PFSK-1 (cell line): ENCODE data around the gene TMEM19.

Source experiments
- FOXP2 ChIP-seq: optimal IDR thresholded peaks from 2 replicates; pipeline ENCODE3; 2011; ENCODE audit warnings: borderline replicate concordance, control low read depth, inconsistent platforms; ENCODE audit not compliant: insufficient read depth; ENCODE audit errors: extremely low read length, extremely low read depth
- POLR2AphosphoS5 ChIP-seq: IDR thresholded peaks from 2 replicates; pipeline ENCODE4 v1.6.1; 2012; ENCODE audit warnings: low read depth, mild to moderate bottlenecking, control low read depth, low read length, moderate library complexity
- SIN3A ChIP-seq: IDR thresholded peaks from 2 replicates; pipeline ENCODE4 v1.6.1; 2012; ENCODE audit warnings: mild to moderate bottlenecking, low read length, moderate library complexity, borderline replicate concordance; ENCODE audit not compliant: insufficient read depth
- TAF1 ChIP-seq: IDR thresholded peaks from 2 replicates; pipeline ENCODE4 v1.6.1; 2012; ENCODE audit warnings: low read length, control low read depth, borderline replicate concordance; ENCODE audit not compliant: insufficient read depth
- TF ChIP-seq, protein P1 (sequence below), 2 experiments: IDR thresholded peaks; 2 replicates each; pipeline versions ENCODE4 v1.6.1 to v1.8.0; 2011 to 2012; ENCODE audit warnings: low read depth in 2 of 2, low read length in 2 of 2, control low read depth in 1 of 2, inconsistent platforms in 1 of 2, mild to moderate bottlenecking in 1 of 2, moderate library complexity in 1 of 2; ENCODE audit not compliant: insufficient read depth in 1 of 2

Gene TMEM19

DNA sequence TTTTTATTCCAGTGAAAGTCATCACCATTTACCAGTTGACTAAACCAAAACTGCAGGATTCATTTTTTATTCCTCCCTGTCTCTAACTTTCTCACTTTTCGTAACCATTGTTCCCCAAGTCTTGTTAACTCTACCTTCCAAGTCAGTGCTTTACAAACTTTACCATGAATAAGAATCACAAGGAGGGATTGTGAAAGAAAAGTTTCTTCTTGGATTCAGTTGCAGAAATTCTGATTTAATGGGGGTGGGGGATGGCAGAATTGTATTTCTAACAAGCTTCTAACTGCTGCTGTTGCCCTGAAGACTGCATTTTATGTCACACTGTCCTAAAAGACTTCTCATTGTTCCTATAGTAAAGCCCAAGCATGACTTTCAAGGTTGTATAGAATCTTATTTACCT lies 63.8 kb downstream of the TMEM19 start:
- TF ChIP-seq FOXP2 (no peak), SIN3A (no peak), TAF1 (no peak), POLR2AphosphoS5 (no peak)
- TF ChIP-seq, protein P1, sequence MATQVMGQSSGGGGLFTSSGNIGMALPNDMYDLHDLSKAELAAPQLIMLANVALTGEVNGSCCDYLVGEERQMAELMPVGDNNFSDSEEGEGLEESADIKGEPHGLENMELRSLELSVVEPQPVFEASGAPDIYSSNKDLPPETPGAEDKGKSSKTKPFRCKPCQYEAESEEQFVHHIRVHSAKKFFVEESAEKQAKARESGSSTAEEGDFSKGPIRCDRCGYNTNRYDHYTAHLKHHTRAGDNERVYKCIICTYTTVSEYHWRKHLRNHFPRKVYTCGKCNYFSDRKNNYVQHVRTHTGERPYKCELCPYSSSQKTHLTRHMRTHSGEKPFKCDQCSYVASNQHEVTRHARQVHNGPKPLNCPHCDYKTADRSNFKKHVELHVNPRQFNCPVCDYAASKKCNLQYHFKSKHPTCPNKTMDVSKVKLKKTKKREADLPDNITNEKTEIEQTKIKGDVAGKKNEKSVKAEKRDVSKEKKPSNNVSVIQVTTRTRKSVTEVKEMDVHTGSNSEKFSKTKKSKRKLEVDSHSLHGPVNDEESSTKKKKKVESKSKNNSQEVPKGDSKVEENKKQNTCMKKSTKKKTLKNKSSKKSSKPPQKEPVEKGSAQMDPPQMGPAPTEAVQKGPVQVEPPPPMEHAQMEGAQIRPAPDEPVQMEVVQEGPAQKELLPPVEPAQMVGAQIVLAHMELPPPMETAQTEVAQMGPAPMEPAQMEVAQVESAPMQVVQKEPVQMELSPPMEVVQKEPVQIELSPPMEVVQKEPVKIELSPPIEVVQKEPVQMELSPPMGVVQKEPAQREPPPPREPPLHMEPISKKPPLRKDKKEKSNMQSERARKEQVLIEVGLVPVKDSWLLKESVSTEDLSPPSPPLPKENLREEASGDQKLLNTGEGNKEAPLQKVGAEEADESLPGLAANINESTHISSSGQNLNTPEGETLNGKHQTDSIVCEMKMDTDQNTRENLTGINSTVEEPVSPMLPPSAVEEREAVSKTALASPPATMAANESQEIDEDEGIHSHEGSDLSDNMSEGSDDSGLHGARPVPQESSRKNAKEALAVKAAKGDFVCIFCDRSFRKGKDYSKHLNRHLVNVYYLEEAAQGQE (IDR thresholded peaks at IDR 0.05; ENCODE audit: insufficient read depth in 1 of 2, low read depth in 2 of 2, low read length in 2 of 2) = no peak

DNA sequence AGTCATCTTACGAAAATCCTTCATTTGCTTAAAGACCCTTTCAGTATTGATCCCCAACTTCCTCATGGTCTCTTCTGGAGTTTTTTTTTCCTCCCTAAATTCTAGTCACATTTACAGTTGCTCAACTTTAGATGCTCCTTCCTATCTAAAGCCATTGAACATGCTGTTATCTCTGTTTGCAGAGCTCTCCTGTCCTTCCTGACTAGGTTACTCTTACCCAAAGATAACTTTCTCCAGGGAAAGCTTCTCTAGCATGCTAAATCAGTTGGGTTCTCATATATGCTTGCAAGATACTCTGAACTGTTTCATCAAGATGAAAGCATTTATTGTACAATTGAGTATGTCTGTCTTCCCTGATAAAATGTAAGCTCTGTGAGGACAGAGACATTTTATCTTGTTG lies 67.0 kb downstream of the TMEM19 start:
- TF ChIP-seq TAF1 (no peak), SIN3A (no peak), FOXP2 (no peak), POLR2AphosphoS5 (no peak)
- TF ChIP-seq, protein P1 (IDR thresholded peaks at IDR 0.05; ENCODE audit: insufficient read depth in 1 of 2, low read depth in 2 of 2, low read length in 2 of 2) = no peak
